Ovary (tissue), 9 donors: ENCODE results near the gene SUSD5. TPM values are rescaled to one million over a fixed set of nuclear protein-coding genes. Genes with fewer than 3 reads are reported as not detected.

ENCODE experiments used
- DNase-seq, 5 donors: peaks; one replicate each; pipeline ENCODE4 v3.0.0-alpha.2; 2019 to 2020
- H3K27ac ChIP-seq, 2 donors: fragments of 200-600 bp; one replicate each; pipeline versions ENCODE4 v1.5.1 to v1.8.0; 2019 to 2022
- H3K27me3 ChIP-seq: fragments of 200-600 bp; one replicate; pipeline ENCODE4 v1.8.0; 2022
- H3K36me3 ChIP-seq: fragments of 200-600 bp; sonication (generic); one replicate; pipeline ENCODE4 v1.5.1; 2019
- H3K4me1 ChIP-seq: one replicate; pipeline ENCODE4 v1.8.1; 2013; ENCODE audit warnings: mild to moderate bottlenecking, moderate library complexity; ENCODE audit not compliant: insufficient read depth
- H3K4me3 ChIP-seq: fragments of 200-600 bp; sonication (generic); one replicate; pipeline ENCODE4 v1.5.1; 2017
- H3K9me3 ChIP-seq, 2 donors: fragments of 200-600 bp in 1 of 2; sonication (generic) in 1 of 2; one replicate each; pipeline versions ENCODE4 v1.5.1 to v1.8.1; 2013 to 2019; ENCODE audit warnings: mild to moderate bottlenecking in 1 of 2, moderate library complexity in 1 of 2
- CTCF ChIP-seq, 3 donors: fragments of 450-650 bp in 2 of 3; fragments of 200-600 bp in 1 of 3; IDR thresholded peaks; one replicate each; pipeline versions ENCODE4 v1.5.1 to v1.8.0; 2016 to 2022; ENCODE audit warnings: antibody characterized with exemption in 3 of 3, mild to moderate bottlenecking in 1 of 3
- EP300 ChIP-seq: sonication (generic); formaldehyde crosslinking; IDR thresholded peaks from one replicate; pipeline ENCODE4 v1.6.1; 2017; ENCODE audit warnings: antibody characterized with exemption
- POLR2A ChIP-seq: fragments of 450-650 bp; IDR thresholded peaks from one replicate; pipeline ENCODE4 v1.6.1; 2017; ENCODE audit warnings: antibody characterized with exemption, mild to moderate bottlenecking, moderate library complexity
- WGBS, 3 donors: extraction: QIAGEN DNeasy Blood & Tissue Kit in 1 of 3; methylation state at CpG; one replicate each; pipeline versions ENCODE4 v1.1.5 to v1.1.7; 2013 to 2017; 5-methylcytosine and 5-hydroxymethylcytosine counted together
- intact Hi-C, 4 donors: fragments of 100-400 bp; cut with DNase I; formaldehyde crosslinking; loops; one replicate each; pipeline versions ENCODE4 v1.11.0 to v1.15.1; 2022 to 2023
- polyA plus RNA-seq, 2 donors: library from polyadenylated mRNA; stranded (reverse); fragments of 200-250 nt in 1 of 2; fragments of 350-450 nt in 1 of 2; fragmentation: Illumina TruSeq in 1 of 2; extraction: RNeasy Lipid Tissue Mini Kit (QIAGEN cat#74804) in 1 of 2; gene quantifications; one replicate each; pipeline ENCODE4 v1.2.3, GENCODE V29; 2013 to 2014
- total RNA-seq, 7 donors: library from RNA; depleted of rRNA in 2 of 7; stranded (reverse); fragments of >200 nt in 2 of 7; fragmentation: NEBNext Ultra II Directional in 3 of 7; extraction: Animal tissue kit (Norgen Biotek cat#: 25700) in 3 of 7; gene quantifications; one replicate each; pipeline versions ENCODE4 v1.1.0 to v1.2.4, GENCODE V29; 2016 to 2023
- donor health status: DM: no; HTN: no; CAD: no; lungs with moderate emphysema.
- donor health status: DM: no; HTN: no; CAD: no.
- donor health status: Bipolar disorder and iron deficiency.
- donor health status: DM: yes; HTN: yes; CAD: no.
- donor health status: DM: no; HTN: no; CAD: no.
- donor health status: DM: yes; HTN: yes; CAD: no.

SUSD5 gene
- total and polyA plus RNA-seq, 9 donors: 0.24 to 16.0 (median 2.7) TPM

DNA sequence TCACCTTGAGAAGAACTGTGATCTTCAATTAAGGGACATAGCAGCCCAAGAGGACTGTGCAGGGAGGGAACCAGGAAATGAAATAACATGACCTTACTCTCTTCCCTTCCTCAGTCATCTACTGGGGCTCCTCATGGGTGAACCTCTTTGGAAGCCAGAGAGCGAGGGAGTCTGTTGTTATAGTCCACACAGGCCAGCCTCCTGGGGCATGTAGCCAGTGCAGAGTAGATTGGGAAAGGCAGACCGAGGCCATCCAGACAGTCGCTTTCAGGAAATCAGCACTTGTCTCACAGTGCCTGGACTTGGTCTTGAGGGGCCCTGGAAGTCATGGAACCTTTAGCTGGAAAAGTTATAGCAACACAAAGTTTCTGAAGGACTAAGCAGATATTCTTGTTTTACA lies 98.7 kb downstream of the SUSD5 start:
- H3K27ac ChIP-seq: no peak overlapping the region
- WGBS, 3 donors: 45 to 64% (median 60%) methylated on average over 3 of the region's 3 CpGs
- no peak for DNase-seq
- no peaks in the 10 kb centered on the region for H3K36me3 ChIP-seq
- no peaks in the 10 kb centered on the region for H3K27me3 ChIP-seq
- H3K4me3 ChIP-seq: no peak overlapping the region
- H3K9me3 ChIP-seq: no peaks in the 10 kb centered on the region
- no peaks in the 10 kb centered on the region for H3K4me1 ChIP-seq
- intact Hi-C loops: no loop called here
- TF ChIP-seq EP300 (no peak), POLR2A (no peak), CTCF (IDR thresholded peaks at IDR 0.05) (no peak)

DNA sequence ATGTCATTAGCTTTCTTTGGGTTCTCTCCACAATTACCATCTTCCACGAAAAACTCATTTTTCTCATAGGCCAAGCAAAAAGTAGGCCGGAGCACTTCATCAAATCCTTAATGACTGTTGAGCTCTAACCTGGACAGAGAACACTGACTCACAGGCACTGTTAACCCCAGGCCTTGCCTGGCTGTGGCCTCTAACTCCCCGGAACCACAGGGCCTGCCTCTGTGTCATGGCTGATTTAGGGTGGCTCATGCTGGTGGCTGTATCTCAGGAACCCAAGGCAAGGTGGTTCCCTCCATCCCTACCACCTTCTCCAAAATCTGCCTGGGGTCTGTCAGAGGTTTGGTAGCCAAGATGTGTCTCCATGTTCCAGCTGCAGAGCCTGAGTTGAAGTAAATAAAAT lies 101.1 kb downstream of the SUSD5 start:
- Histone ChIP-seq H3K36me3 (no peaks in the 10 kb centered on the region), H3K27ac (no peak overlapping the region), H3K4me1 (no peaks in the 10 kb centered on the region), H3K27me3 (no peaks in the 10 kb centered on the region), H3K9me3 (no peaks in the 10 kb centered on the region), H3K4me3 (no peak overlapping the region)
- WGBS, 3 donors: 89 to 97% (median 91%) methylated on average over 3 of the region's 3 CpGs
- no peak for DNase-seq
- TF ChIP-seq CTCF (IDR thresholded peaks at IDR 0.05) (no peak), POLR2A (no peak), EP300 (no peak)
- intact Hi-C loops: no loop called here

DNA sequence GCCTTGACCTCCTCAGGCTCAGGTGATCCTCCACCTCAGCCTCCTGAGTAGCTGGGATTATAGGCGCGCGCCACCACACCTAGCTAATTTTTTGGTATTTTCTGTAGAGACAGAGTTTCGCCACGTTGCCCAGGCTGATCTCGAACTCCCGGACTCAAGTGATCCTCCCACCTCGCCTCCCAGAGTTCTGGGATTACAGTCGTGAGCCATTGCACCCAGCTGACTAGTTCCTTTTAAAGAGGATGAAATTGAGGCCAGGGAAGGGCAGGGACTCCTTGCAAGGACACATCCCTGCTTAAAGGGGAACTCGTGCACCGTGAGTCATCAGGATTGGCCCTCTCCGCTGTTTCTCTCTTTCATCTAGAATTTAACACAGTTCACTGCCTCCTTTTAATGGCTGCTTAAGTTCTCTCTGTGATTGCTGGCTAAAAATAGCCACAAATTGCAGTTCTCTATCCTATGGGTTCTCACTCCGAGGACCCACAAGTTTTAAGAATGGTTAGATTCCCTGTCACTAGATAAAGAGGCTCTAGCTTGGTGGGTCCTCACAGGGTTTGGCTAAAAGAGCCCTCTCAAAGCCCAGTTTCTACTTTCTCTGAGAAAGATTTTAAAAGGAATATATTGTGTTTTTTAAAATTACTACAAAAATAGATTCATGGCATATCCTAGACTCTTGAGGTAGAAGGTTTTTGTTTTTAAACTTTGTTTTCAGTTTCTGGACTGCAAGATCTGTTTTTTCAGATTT lies 103.4 kb downstream of the SUSD5 start:
- Histone ChIP-seq H3K27ac (peak overlapping the region; percentile 79 to 99), H3K9me3 (no peaks in the 10 kb centered on the region), H3K4me3 (peak overlapping the region; percentile 57), H3K27me3 (no peaks in the 10 kb centered on the region), H3K36me3 (no peaks in the 10 kb centered on the region), H3K4me1 (no peaks in the 10 kb centered on the region)
- 18 to 24% (median 20%) methylated on average over 13 of the region's 13 CpGs for WGBS, 3 donors
- TF ChIP-seq CTCF (IDR thresholded peaks at IDR 0.05) (no peak), EP300 (no peak), POLR2A (no peak)
- intact Hi-C loops: no loop called here
- peak; percentile 60 to 87 (median 66) for DNase-seq

- TF ChIP-seq EP300 (no peak), POLR2A (no peak), CTCF (IDR thresholded peaks at IDR 0.05) (no peak)
- no peaks in the 10 kb centered on the region for H3K36me3 ChIP-seq
- H3K27me3 ChIP-seq: no peaks in the 10 kb centered on the region
- intact Hi-C loops: no loop called here
- peak in 1 of 5 donors; percentile 20 for DNase-seq
- peak overlapping the region; percentile 79 to 99 for H3K27ac ChIP-seq
- no peaks in the 10 kb centered on the region for H3K9me3 ChIP-seq
- H3K4me1 ChIP-seq: no peaks in the 10 kb centered on the region
- peak overlapping the region; percentile 57 for H3K4me3 ChIP-seq
- 18 to 36% (median 27%) methylated on average over 14 of the region's 14 CpGs for WGBS, 3 donors
Observed at GRCh38 chr3:33114622-33115023, 104.0 kb downstream of the SUSD5 start.
